Neutrophil (primary cell): Measurements from ENCODE around the gene CDH13.

Source experiments
- H3K27ac ChIP-seq: fragments of 200-600 bp; sonication (generic); 2 replicates; pipeline ENCODE4 v1.5.1; 2016; ENCODE audit warnings: mild to moderate bottlenecking, moderate library complexity
- H3K27me3 ChIP-seq: fragments of 200-600 bp; sonication (generic); 2 replicates; pipeline ENCODE4 v1.6.0; 2016; ENCODE audit warnings: mild to moderate bottlenecking
- H3K36me3 ChIP-seq: fragments of 200-600 bp; sonication (generic); 2 replicates; pipeline ENCODE4 v1.5.1; 2017
- H3K4me1 ChIP-seq, 2 experiments: fragments of 200-600 bp in 1 of 2; sonication (generic) in 1 of 2; 1 replicate in 1 of 2; 2 replicates in 1 of 2; pipeline versions ENCODE4 v1.5.1 to v1.6.1; 2013 to 2016; ENCODE audit warnings: low read depth in 1 of 2, low read length in 1 of 2, mild to moderate bottlenecking in 1 of 2, moderate library complexity in 1 of 2; ENCODE audit not compliant: control insufficient read depth in 1 of 2, insufficient read depth in 1 of 2
- H3K4me3 ChIP-seq, 2 experiments: fragments of 200-600 bp in 1 of 2; sonication (generic) in 1 of 2; 1 replicate in 1 of 2; 2 replicates in 1 of 2; pipeline ENCODE4 v1.5.1; 2013 to 2016; ENCODE audit warnings: low read depth in 1 of 2, low read length in 1 of 2, mild to moderate bottlenecking in 1 of 2, moderate library complexity in 1 of 2
- H3K9me3 ChIP-seq: fragments of 200-600 bp; sonication (generic); 2 replicates; pipeline ENCODE4 v1.5.1; 2016
- TF ChIP-seq, protein P1 (sequence below): fragments of 200-600 bp; sonication (generic); IDR thresholded peaks from 2 replicates; pipeline ENCODE4 v1.5.1; 2016; ENCODE audit warnings: antibody characterized with exemption

CDH13 gene

DNA sequence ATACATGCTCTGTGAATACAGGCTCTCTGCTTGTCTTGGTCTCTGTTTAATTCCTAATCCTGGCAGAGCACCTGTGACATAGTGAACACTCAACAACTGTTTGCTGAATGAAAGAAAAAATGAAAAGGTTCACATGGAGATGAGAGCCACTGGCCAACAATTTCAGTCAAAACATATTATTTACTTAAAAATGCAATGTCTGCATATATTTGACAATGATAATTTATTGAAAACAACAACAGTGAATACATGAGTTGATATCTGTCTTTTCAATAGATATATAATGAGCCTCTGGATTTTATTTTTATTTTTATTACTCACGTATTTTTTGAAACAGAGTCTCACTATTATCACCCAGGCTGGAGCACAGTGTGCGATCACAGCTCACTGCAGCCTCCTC is 136.6 kb downstream of the CDH13 start:
- Histone ChIP-seq H3K27me3 (no peaks in the 10 kb centered on the region), H3K36me3 (no peaks in the 10 kb centered on the region), H3K9me3 (no peaks in the 10 kb centered on the region), H3K4me3 (no peak overlapping the region), H3K27ac (no peak overlapping the region), H3K4me1 (no peaks in the 10 kb centered on the region)
- TF ChIP-seq, protein P1, sequence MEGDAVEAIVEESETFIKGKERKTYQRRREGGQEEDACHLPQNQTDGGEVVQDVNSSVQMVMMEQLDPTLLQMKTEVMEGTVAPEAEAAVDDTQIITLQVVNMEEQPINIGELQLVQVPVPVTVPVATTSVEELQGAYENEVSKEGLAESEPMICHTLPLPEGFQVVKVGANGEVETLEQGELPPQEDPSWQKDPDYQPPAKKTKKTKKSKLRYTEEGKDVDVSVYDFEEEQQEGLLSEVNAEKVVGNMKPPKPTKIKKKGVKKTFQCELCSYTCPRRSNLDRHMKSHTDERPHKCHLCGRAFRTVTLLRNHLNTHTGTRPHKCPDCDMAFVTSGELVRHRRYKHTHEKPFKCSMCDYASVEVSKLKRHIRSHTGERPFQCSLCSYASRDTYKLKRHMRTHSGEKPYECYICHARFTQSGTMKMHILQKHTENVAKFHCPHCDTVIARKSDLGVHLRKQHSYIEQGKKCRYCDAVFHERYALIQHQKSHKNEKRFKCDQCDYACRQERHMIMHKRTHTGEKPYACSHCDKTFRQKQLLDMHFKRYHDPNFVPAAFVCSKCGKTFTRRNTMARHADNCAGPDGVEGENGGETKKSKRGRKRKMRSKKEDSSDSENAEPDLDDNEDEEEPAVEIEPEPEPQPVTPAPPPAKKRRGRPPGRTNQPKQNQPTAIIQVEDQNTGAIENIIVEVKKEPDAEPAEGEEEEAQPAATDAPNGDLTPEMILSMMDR: no peak

DNA sequence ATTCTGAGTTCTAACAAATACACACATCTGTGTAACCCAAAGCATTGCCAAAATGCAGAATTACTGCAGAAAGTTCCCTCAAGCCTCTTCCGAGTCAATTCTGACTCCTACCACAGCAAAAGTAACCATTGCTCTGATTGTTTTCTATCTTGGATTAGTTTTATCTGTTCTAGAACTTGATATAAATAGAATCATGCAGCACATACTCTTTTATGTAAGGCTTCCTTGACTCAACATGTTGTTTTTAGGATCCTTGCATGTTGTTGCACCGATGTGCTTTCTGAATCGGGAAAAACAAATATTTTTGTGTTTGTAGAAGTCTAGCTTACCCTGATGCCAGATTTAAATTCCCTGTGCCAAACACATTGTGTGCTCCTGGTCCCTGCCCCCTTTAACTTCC is 140.4 kb downstream of the CDH13 start:
- Histone ChIP-seq H3K27me3 (no peaks in the 10 kb centered on the region), H3K9me3 (no peaks in the 10 kb centered on the region), H3K4me1 (no peaks in the 10 kb centered on the region), H3K27ac (no peak overlapping the region), H3K4me3 (no peak overlapping the region), H3K36me3 (no peaks in the 10 kb centered on the region)
- TF ChIP-seq, protein P1: no peak

DNA sequence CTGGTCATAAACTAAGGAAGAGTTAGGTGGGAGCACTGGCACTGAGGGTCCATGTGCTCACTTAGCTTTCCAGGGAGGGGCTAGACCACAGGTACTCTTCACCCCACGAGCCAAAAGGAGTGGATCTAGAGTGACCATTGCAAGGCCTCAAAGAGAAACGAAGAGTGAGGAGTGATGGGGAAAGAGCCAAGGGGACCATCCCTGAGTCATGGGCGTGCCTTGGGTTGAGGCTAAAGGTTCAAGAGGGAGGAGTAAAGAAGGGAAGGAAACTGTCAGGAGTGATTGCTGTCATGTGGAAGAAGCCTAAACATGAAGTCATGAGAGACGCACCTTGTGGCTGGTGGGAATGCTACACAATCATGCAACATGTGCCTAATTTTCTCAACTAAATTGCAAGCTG is 141.0 kb downstream of the CDH13 start:
- Histone ChIP-seq H3K27me3 (no peaks in the 10 kb centered on the region), H3K27ac (no peak overlapping the region), H3K4me1 (no peaks in the 10 kb centered on the region), H3K4me3 (no peak overlapping the region), H3K9me3 (no peaks in the 10 kb centered on the region), H3K36me3 (no peaks in the 10 kb centered on the region)
- TF ChIP-seq, protein P1: no peak

DNA sequence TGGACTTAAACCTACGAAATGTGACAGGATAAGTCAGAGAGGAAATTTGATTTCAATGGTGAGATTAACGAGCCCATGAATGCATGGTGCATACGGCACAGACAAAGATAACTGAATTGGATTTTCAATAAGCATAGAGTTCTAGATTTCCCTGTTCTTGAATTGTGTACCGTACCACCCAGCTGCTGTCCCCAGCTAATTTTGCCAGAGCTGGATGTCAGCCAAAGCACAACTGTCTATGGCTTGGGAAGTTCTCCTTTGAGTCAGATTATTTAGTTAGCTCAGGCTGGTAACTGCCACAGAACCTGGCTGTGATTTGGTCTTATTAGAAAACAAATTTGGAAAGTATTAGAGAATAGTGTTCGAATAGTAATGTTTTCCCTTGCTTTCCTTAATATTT is 143.1 kb downstream of the CDH13 start:
- Histone ChIP-seq H3K36me3 (no peaks in the 10 kb centered on the region), H3K4me3 (no peak overlapping the region), H3K9me3 (no peaks in the 10 kb centered on the region), H3K4me1 (no peaks in the 10 kb centered on the region), H3K27ac (no peak overlapping the region), H3K27me3 (no peaks in the 10 kb centered on the region)
- TF ChIP-seq, protein P1: no peak

DNA sequence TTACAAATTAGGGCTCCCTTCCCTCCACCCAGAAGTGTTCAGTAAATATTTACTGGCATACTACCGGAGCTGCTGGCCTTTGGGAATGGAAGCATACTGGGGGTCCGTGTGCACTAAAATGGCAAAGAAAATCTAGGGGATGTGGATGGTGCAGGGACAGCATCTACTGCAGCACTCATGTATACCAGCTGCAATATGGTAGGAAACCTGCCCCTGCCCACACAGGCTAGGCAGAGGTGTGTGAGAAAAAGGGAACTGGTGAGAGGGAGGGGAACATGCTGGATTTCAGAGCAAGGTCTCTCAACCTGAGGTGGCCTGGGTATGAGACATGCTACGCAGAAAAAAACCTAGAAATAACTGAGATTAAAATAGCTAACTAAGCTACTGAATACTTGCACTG is 145.4 kb downstream of the CDH13 start:
- no peaks in the 10 kb centered on the region for H3K4me1 ChIP-seq
- H3K27me3 ChIP-seq: no peaks in the 10 kb centered on the region
- TF ChIP-seq, protein P1: no peak
- H3K9me3 ChIP-seq: no peaks in the 10 kb centered on the region
- no peak overlapping the region for H3K27ac ChIP-seq
- H3K4me3 ChIP-seq: no peak overlapping the region
- no peaks in the 10 kb centered on the region for H3K36me3 ChIP-seq

DNA sequence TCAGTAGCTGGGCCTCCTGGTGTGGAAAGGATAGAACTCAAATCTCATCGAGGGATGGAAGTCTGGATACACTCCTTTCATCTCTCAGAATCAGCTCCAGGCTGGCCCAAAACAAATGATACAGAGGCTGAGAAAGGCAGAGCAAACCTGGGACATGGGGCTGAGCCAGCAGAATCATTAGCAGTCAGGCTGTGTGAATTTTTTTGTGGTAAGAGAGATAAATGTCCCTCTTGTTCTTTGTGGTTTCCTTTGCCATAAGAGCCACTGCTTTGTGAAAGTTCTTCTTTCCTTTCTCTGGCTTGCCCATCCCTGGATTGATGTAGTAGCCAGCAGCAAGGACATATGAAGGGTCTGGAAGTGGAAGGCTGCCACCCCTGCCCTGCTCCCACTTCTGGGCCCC is 146.2 kb downstream of the CDH13 start:
- TF ChIP-seq, protein P1: no peak
- no peak overlapping the region for H3K4me3 ChIP-seq
- H3K27me3 ChIP-seq: no peaks in the 10 kb centered on the region
- no peaks in the 10 kb centered on the region for H3K4me1 ChIP-seq
- no peaks in the 10 kb centered on the region for H3K36me3 ChIP-seq
- H3K9me3 ChIP-seq: no peaks in the 10 kb centered on the region
- H3K27ac ChIP-seq: no peak overlapping the region
